HG03025 (cell line): ENCODE data around the gene UBL3.

Source experiments
- ATAC-seq: cut with Tn5 transposase; IDR thresholded peaks from one replicate; pipeline ENCODE4 v1.9.1; 2021; ENCODE audit warnings: mild to moderate bottlenecking, moderate library complexity; ENCODE audit not compliant: unreplicated experiment, low FRiP score

Gene UBL3

GRCh38 chr13:29761815-29762214 is 88.6 kb downstream of the UBL3 start:
- no peak for ATAC-seq

- no peak for ATAC-seq
Observed at GRCh38 chr13:29761160-29761559, 89.3 kb downstream of the UBL3 start.

- ATAC-seq = no peak
Observed at GRCh38 chr13:29760544-29760943, 89.9 kb downstream of the UBL3 start.

- ATAC-seq = peak; percentile 92
Observed at GRCh38 chr13:29758531-29759114, 91.8 kb downstream of the UBL3 start.

- no peak for ATAC-seq
Observed at GRCh38 chr13:29756506-29756905, 93.9 kb downstream of the UBL3 start.

GRCh38 chr13:29754473-29754806 is 96.0 kb downstream of the UBL3 start:
- no peak for ATAC-seq

GRCh38 chr13:29753618-29754472 is 96.6 kb downstream of the UBL3 start:
- no peak for ATAC-seq

- ATAC-seq = no peak
Observed at GRCh38 chr13:29752175-29752574, 98.2 kb downstream of the UBL3 start.

GRCh38 chr13:29750183-29750530 is 100.3 kb downstream of the UBL3 start:
- no peak for ATAC-seq

- ATAC-seq = no peak
Observed at GRCh38 chr13:29749401-29750182, 100.8 kb downstream of the UBL3 start.

- no peak for ATAC-seq
Observed at GRCh38 chr13:29748097-29748496, 102.3 kb downstream of the UBL3 start.

- ATAC-seq = no peak
Observed at GRCh38 chr13:29746148-29746677, 104.2 kb downstream of the UBL3 start.

GRCh38 chr13:29745704-29746103 is 104.7 kb downstream of the UBL3 start:
- no peak for ATAC-seq

- ATAC-seq = no peak
Observed at GRCh38 chr13:29743201-29743786, 107.1 kb downstream of the UBL3 start.

- no peak for ATAC-seq
Observed at GRCh38 chr13:29740961-29741360, 109.5 kb downstream of the UBL3 start.

- no peak for ATAC-seq
Observed at GRCh38 chr13:29737061-29737460, 113.4 kb downstream of the UBL3 start.

GRCh38 chr13:29733147-29733611 is 117.2 kb downstream of the UBL3 start:
- ATAC-seq = no peak

GRCh38 chr13:29730253-29730652 is 120.2 kb downstream of the UBL3 start:
- no peak for ATAC-seq

GRCh38 chr13:29722415-29722814 is 128.0 kb downstream of the UBL3 start:
- no peak for ATAC-seq

GRCh38 chr13:29721766-29722165 is 128.7 kb downstream of the UBL3 start:
- no peak for ATAC-seq

- no peak for ATAC-seq
Observed at GRCh38 chr13:29718694-29719093, 131.7 kb downstream of the UBL3 start.
